ENCODE measurements around the gene CDH26.

Gene CDH26

GRCh38 chr20:60046860-60047259 lies 88.6 kb downstream of the CDH26 start:
- DNase-seq (ENCODE audit: low spot score), result no peak

- no peak for DNase-seq (ENCODE audit: low spot score)
Measured at GRCh38 chr20:60048634-60049521, 90.7 kb downstream of the CDH26 start.

GRCh38 chr20:60049601-60050000 lies 91.4 kb downstream of the CDH26 start:
- no peak for DNase-seq (ENCODE audit: low spot score)

- no peak for DNase-seq (ENCODE audit: low spot score)
Measured at GRCh38 chr20:60050193-60050947, 92.1 kb downstream of the CDH26 start.

- no peak for DNase-seq (ENCODE audit: low spot score)
Measured at GRCh38 chr20:60051911-60052310, 93.7 kb downstream of the CDH26 start.

- no peak for DNase-seq (ENCODE audit: low spot score)
Measured at GRCh38 chr20:60052322-60052721, 94.1 kb downstream of the CDH26 start.

GRCh38 chr20:60053125-60053817 lies 95.0 kb downstream of the CDH26 start:
- DNase-seq (ENCODE audit: low spot score), result no peak

- DNase-seq (ENCODE audit: low spot score), result no peak
Measured at GRCh38 chr20:60053818-60054190, 95.6 kb downstream of the CDH26 start.

- DNase-seq (ENCODE audit: low spot score), result no peak
Measured at GRCh38 chr20:60054716-60055634, 96.8 kb downstream of the CDH26 start.

GRCh38 chr20:60055740-60056139 lies 97.5 kb downstream of the CDH26 start:
- DNase-seq (ENCODE audit: low spot score), result no peak

- DNase-seq (ENCODE audit: low spot score), result no peak
Measured at GRCh38 chr20:60056407-60057122, 98.3 kb downstream of the CDH26 start.

GRCh38 chr20:60057123-60057865 lies 99.1 kb downstream of the CDH26 start:
- DNase-seq (ENCODE audit: low spot score), result peak; percentile 79

- no peak for DNase-seq (ENCODE audit: low spot score)
Measured at GRCh38 chr20:60057866-60058807, 99.9 kb downstream of the CDH26 start.

GRCh38 chr20:60058879-60059278 lies 100.7 kb downstream of the CDH26 start:
- DNase-seq (ENCODE audit: low spot score), result no peak

GRCh38 chr20:60060006-60060557 lies 101.9 kb downstream of the CDH26 start:
- DNase-seq (ENCODE audit: low spot score), result no peak

- DNase-seq (ENCODE audit: low spot score), result no peak
Measured at GRCh38 chr20:60060593-60060992, 102.4 kb downstream of the CDH26 start.

- no peak for DNase-seq (ENCODE audit: low spot score)
Measured at GRCh38 chr20:60062431-60063047, 104.3 kb downstream of the CDH26 start.

GRCh38 chr20:60063048-60063451 lies 104.8 kb downstream of the CDH26 start:
- DNase-seq (ENCODE audit: low spot score), result no peak
